ENCODE measurements around the gene CEP135.

- TF ChIP-seq, protein P1, sequence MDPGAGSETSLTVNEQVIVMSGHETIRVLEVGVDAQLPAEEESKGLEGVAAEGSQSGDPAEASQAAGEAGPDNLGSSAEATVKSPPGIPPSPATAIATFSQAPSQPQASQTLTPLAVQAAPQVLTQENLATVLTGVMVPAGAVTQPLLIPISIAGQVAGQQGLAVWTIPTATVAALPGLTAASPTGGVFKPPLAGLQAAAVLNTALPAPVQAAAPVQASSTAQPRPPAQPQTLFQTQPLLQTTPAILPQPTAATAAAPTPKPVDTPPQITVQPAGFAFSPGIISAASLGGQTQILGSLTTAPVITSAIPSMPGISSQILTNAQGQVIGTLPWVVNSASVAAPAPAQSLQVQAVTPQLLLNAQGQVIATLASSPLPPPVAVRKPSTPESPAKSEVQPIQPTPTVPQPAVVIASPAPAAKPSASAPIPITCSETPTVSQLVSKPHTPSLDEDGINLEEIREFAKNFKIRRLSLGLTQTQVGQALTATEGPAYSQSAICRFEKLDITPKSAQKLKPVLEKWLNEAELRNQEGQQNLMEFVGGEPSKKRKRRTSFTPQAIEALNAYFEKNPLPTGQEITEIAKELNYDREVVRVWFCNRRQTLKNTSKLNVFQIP (CRISPR knock-in tag; IDR thresholded peaks at IDR 0.05; ENCODE audit: borderline replicate concordance, low read depth): no peak
- no peak for TF ChIP-seq ZFP30 (CRISPR knock-in tag; IDR thresholded peaks at IDR 0.05)
- no peak for TF ChIP-seq TCF4 (CRISPR knock-in tag; IDR thresholded peaks at IDR 0.05; ENCODE audit: borderline replicate concordance)
- TF ChIP-seq PATZ1 (CRISPR knock-in tag; IDR thresholded peaks at IDR 0.05; ENCODE audit: borderline replicate concordance): no peak
- no peak for TF ChIP-seq BACH2 (CRISPR knock-in tag; IDR thresholded peaks at IDR 0.05; ENCODE audit: borderline replicate concordance)
- no peak for TF ChIP-seq PPARA (CRISPR knock-in tag; IDR thresholded peaks at IDR 0.05; ENCODE audit: borderline replicate concordance)
- TF ChIP-seq TOX (CRISPR knock-in tag; IDR thresholded peaks at IDR 0.05; ENCODE audit: borderline replicate concordance): no peak
- no peak for TF ChIP-seq RARB (CRISPR knock-in tag; IDR thresholded peaks at IDR 0.05)
- no peak for TF ChIP-seq OSR1 (CRISPR knock-in tag; IDR thresholded peaks at IDR 0.05)
- TF ChIP-seq ARNTL (CRISPR knock-in tag; IDR thresholded peaks at IDR 0.05; ENCODE audit: borderline replicate concordance, low read depth): no peak
Observed at GRCh38 chr4:55996646-55997045, 47.9 kb downstream of the CEP135 start.

Data from SK-N-SH treated with all-trans-retinoic acid at 6 μM for 48 hours (cell line).